Right lobe of liver (tissue), 4 donors: ENCODE data around the gene OGFOD3.

Experiments used
- CTCF ChIP-seq, 4 donors: fragments of 200-600 bp in 3 of 4; fragments of 450-650 bp in 1 of 4; IDR thresholded peaks; one replicate each; pipeline versions ENCODE4 v1.5.1 to v1.8.0; 2016 to 2022; ENCODE audit warnings: antibody characterized with exemption in 4 of 4, mild to moderate bottlenecking in 2 of 4
- POLR2A ChIP-seq: fragments of 450-650 bp; IDR thresholded peaks from one replicate; pipeline ENCODE4 v1.6.1; 2017; ENCODE audit warnings: antibody characterized with exemption, mild to moderate bottlenecking
- donor health status: DM: no; HTN: no; CAD: no.
- donor health status: DM: no; HTN: no; CAD: no.
- donor health status: DM: no; HTN: yes; CAD: no.

- no peak for TF ChIP-seq CTCF (IDR thresholded peaks at IDR 0.05)
- no peak for TF ChIP-seq POLR2A
Measured at GRCh38 chr17:82376042-82376730, 42.2 kb downstream of the OGFOD3 start.
